AG10803 (cell line): Measurements from ENCODE around the gene C1orf174.

Experiments
- DNase-seq: peaks from one replicate; pipeline ENCODE4 v3.0.0; 2010; ENCODE audit warnings: low read depth
- H3K4me3 ChIP-seq: 2 replicates; pipeline ENCODE4 v1.5.1; 2011; ENCODE audit warnings: mild to moderate bottlenecking, low read length, control low read depth
- TF ChIP-seq, protein P1 (sequence below): conservative IDR thresholded peaks from 2 replicates; pipeline ENCODE4 v1.5.1; 2011; ENCODE audit warnings: mild to moderate bottlenecking, low read length, control low read depth, inconsistent platforms

The C1orf174 gene

DNA sequence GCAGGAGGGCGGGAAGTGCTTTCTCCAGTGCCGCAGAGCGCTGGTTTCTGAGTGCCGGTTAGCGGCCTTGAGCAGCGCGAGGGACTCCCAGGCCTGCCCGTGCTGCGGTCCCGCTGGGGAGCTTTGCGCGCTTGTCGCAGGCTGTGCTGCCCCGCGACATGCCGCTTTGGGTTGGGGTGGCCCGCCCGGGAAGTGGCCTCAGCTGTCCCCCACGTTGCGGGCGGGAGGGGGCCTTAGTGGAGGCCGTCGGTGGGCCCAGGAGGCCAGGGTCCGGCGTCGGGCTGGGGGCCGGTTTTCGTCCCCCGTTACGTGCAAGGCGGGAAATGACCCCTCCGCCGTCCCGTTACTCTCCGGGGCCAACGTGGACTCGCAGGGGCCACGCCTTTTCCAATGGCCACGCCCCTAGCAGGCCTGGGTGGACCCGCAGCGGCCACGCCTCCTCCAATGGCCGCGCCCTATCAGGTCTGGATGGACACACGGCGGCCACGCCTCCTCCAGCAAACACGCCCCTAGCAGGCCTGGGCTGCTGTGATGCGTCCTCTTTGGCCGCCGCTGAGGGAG is 977 bp upstream of the C1orf174 start:
- peak; percentile 94 for DNase-seq
- H3K4me3 ChIP-seq: peak overlapping the region; percentile 95
- TF ChIP-seq, protein P1, sequence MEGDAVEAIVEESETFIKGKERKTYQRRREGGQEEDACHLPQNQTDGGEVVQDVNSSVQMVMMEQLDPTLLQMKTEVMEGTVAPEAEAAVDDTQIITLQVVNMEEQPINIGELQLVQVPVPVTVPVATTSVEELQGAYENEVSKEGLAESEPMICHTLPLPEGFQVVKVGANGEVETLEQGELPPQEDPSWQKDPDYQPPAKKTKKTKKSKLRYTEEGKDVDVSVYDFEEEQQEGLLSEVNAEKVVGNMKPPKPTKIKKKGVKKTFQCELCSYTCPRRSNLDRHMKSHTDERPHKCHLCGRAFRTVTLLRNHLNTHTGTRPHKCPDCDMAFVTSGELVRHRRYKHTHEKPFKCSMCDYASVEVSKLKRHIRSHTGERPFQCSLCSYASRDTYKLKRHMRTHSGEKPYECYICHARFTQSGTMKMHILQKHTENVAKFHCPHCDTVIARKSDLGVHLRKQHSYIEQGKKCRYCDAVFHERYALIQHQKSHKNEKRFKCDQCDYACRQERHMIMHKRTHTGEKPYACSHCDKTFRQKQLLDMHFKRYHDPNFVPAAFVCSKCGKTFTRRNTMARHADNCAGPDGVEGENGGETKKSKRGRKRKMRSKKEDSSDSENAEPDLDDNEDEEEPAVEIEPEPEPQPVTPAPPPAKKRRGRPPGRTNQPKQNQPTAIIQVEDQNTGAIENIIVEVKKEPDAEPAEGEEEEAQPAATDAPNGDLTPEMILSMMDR: no peak

DNA sequence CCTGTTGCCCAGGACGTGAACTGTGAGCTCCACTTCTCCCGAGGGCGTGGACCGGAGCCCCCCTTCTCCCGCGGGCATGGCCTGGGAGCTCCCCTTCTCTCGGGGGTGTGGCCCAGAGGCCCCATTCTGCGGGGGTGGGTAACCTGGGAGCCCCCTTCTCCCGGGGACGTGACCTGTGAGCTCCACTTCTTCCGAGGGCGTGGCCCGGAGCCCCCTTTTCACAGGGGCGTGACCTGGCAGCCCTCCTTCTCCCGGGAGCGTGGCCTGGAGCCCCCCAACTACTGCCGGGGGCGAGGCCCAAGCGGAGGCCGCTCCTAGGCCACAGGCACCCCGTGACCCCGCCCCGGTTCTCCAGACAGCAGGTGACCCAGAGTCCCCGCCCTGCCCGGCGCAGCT is 320 bp downstream of the C1orf174 start:
- H3K4me3 ChIP-seq: peak overlapping the region; percentile 95
- DNase-seq: no peak
- TF ChIP-seq, protein P1: peak; percentile 18; the same call in 1 of the 2 replicates

DNA sequence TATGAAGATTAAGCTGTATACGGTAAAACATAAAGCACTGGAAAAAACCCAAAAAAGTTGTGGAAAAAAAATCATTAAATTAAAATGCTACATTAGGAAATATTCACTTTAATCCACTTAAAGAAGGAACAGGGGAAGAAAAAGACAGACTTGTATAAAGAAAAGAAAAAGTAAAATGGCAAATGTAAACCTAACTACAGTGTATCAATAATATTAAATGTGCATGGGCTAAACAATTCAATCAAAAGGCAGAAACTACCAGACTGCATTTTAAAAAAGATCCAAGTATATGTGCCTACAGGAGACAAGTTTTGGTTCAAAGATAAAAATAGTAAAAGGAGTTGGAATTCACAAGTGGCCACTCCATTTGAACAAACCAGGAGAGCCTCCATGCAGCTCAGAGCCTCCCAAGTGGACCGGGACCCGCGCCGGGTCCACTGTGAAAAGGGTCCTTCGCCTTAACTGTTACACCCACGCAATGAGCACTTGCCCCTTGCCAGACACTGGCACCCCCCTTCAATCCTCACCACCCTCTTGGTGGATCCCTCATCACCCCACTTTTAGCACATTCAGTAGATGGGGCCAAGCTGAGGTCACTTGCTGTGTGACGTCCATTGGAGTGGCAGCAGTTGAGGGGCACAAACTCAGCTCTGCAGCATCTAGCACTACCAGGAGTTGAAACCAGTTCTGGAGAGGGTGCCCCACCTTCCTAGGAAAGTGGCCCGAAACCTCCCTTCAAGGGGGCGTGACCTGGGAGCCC is 898 bp downstream of the C1orf174 start:
- TF ChIP-seq, protein P1: no peak; the same call in 1 of the 2 replicates
- no peak for DNase-seq
- H3K4me3 ChIP-seq: peak overlapping the region; percentile 95

DNA sequence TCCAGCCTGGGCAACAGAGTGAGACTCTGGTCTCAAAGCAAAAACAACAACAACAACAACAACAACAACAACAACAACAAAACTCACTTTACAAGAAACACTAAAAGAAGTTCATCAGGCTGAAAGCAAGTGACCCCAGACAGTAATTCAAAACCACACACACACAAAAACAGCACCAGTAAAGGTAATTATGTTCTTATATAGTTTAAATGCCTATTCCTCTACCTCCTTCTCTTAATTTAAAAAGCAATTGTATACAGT is 1.7 kb downstream of the C1orf174 start:
- TF ChIP-seq, protein P1: no peak
- DNase-seq: no peak
- H3K4me3 ChIP-seq: no peak overlapping the region

DNA sequence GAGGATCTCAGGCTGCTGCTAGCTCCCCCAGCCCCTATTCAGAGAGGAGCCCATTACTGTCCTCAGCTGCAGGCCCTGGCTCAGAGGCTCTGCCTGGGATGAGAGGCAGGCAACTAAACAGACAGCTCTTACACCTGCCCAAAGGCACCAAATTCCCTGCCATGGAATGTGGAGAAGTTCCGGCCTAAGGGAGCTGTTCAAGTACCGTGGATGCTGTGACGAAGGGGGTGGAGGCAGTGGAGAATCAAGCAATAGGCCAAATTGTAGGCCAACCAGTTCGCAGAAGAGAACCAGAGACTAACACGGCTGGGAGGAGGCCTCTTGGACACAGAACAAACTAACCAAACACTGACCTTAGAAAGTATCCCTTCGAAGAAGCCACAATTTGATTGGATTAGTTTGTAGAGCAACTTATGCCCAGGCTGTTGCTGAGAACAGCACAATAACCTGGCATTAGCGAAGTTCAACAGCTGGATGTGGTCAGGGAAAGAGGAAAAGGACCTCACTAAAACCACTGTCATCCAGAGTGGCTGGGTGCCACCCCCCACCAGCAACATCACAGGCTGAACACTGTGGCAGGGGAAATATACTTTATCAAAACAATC is 3.6 kb downstream of the C1orf174 start:
- TF ChIP-seq, protein P1: no peak
- H3K4me3 ChIP-seq: no peak overlapping the region
- DNase-seq: no peak

DNA sequence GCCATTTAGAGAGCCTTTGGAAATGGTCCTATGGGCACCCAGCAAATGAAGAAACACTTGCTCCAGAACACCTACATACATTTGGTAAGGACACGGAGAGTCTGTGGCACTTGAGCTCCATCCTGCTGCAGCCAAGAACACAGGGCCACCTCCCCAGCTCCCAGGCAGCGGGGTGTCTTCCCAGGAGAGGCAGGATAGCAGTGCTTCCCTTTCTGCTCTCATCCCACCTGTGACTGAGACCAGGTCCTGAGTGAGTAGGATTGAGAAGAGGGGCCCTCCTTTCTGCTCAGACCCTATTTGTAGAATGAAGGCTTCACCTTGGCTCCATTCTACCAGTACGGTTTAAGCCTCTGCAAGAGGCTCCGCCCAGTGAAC is 4.1 kb downstream of the C1orf174 start:
- TF ChIP-seq, protein P1: no peak
- no peak for DNase-seq
- H3K4me3 ChIP-seq: no peak overlapping the region
